Measurements from ENCODE around the gene MRPL28. TPM values are rescaled to one million over a fixed set of nuclear protein-coding genes. Genes with fewer than 3 reads are reported as not detected.

MRPL28 gene
- total and polyA plus RNA-seq, 4 donors = 31.9 to 98.9 (median 77.2) TPM

- TF ChIP-seq CTCF (IDR thresholded peaks at IDR 0.05; ENCODE audit: control extremely low read depth, extremely low read depth) = no peak
Observed at GRCh38 chr16:347203-347602, 23.1 kb downstream of the MRPL28 start.

GRCh38 chr16:346587-346986 lies 23.8 kb downstream of the MRPL28 start:
- Histone ChIP-seq H3K27me3 (ENCODE audit: control insufficient read depth in 3 of 3, insufficient read depth in 3 of 3, low read length in 2 of 3) (no peaks in the 10 kb centered on the region), H3K9me3 (ENCODE audit: control insufficient read depth in 4 of 4, insufficient read depth in 3 of 4, low read length in 3 of 4) (no peaks in the 10 kb centered on the region), H3K4me1 (ENCODE audit: control insufficient read depth in 5 of 5, insufficient read depth in 5 of 5, low read length in 5 of 5) (peaks cover 0 to 1% (median 0%) of the 10 kb centered on the region in 5 donors), H3K9ac (ENCODE audit: insufficient read depth in 1 of 2, low read length in 2 of 2) (no peak overlapping the region), H3K4me3 (no peak overlapping the region), H3K36me3 (ENCODE audit: control insufficient read depth in 4 of 4, insufficient read depth in 4 of 4, low read length in 4 of 4) (peaks cover 0 to 18% (median 10%) of the 10 kb centered on the region in 4 donors), H3K27ac (ENCODE audit: low read depth in 1 of 2, low read length in 1 of 2) (no peak overlapping the region)
- ATAC-seq (ENCODE audit: insufficient read depth, low FRiP score) = no peak
- WGBS, 2 donors = 88 to 93% methylated on average over 15 of the region's 15 CpGs
- no peak for TF ChIP-seq CTCF (IDR thresholded peaks at IDR 0.05; ENCODE audit: control extremely low read depth, extremely low read depth)
- DNase-seq = no peak

More at GRCh38 chr16:347203-347602, 23.1 kb downstream of the MRPL28 start:
- WGBS, 2 donors = 92 to 94% methylated on average over 6 of the region's 6 CpGs
- no peaks in the 10 kb centered on the region for H3K9me3 ChIP-seq (ENCODE audit: control insufficient read depth in 4 of 4, insufficient read depth in 3 of 4, low read length in 3 of 4)
- no peak overlapping the region for H3K9ac ChIP-seq (ENCODE audit: insufficient read depth in 1 of 2, low read length in 2 of 2)
- no peak overlapping the region for H3K27ac ChIP-seq (ENCODE audit: low read depth in 1 of 2, low read length in 1 of 2)
- peaks cover 0 to 18% (median 9%) of the 10 kb centered on the region in 4 donors for H3K36me3 ChIP-seq (ENCODE audit: control insufficient read depth in 4 of 4, insufficient read depth in 4 of 4, low read length in 4 of 4)
- no peaks in the 10 kb centered on the region for H3K27me3 ChIP-seq (ENCODE audit: control insufficient read depth in 3 of 3, insufficient read depth in 3 of 3, low read length in 2 of 3)
- H3K4me1 ChIP-seq (ENCODE audit: control insufficient read depth in 5 of 5, insufficient read depth in 5 of 5, low read length in 5 of 5) = peaks cover 0 to 1% (median 0%) of the 10 kb centered on the region in 5 donors
- H3K4me3 ChIP-seq = no peak overlapping the region
- ATAC-seq (ENCODE audit: insufficient read depth, low FRiP score) (no peak), DNase-seq (no peak)

- H3K27ac ChIP-seq (ENCODE audit: low read depth in 1 of 2, low read length in 1 of 2) = no peak overlapping the region
- H3K9me3 ChIP-seq (ENCODE audit: control insufficient read depth in 4 of 4, insufficient read depth in 3 of 4, low read length in 3 of 4) = no peaks in the 10 kb centered on the region
- no peak overlapping the region for H3K4me3 ChIP-seq
- no peak for ATAC-seq (ENCODE audit: insufficient read depth, low FRiP score)
- H3K36me3 ChIP-seq (ENCODE audit: control insufficient read depth in 4 of 4, insufficient read depth in 4 of 4, low read length in 4 of 4) = peaks cover 0 to 18% (median 11%) of the 10 kb centered on the region in 4 donors
- H3K4me1 ChIP-seq (ENCODE audit: control insufficient read depth in 5 of 5, insufficient read depth in 5 of 5, low read length in 5 of 5) = peaks cover 0 to 3% (median 0%) of the 10 kb centered on the region in 5 donors
- TF ChIP-seq CTCF (IDR thresholded peaks at IDR 0.05; ENCODE audit: control extremely low read depth, extremely low read depth) = no peak
- no peak for DNase-seq
- H3K27me3 ChIP-seq (ENCODE audit: control insufficient read depth in 3 of 3, insufficient read depth in 3 of 3, low read length in 2 of 3) = no peaks in the 10 kb centered on the region
- no peak overlapping the region for H3K9ac ChIP-seq (ENCODE audit: insufficient read depth in 1 of 2, low read length in 2 of 2)
- 96% methylated on average over 11 of the region's 11 CpGs for WGBS, 2 donors
Observed at GRCh38 chr16:345772-346171, 24.6 kb downstream of the MRPL28 start.
